Bronchial epithelial cell (primary cell): ENCODE data around the gene KNDC1. TPM values are rescaled to one million over a fixed set of nuclear protein-coding genes. Genes with fewer than 3 reads are reported as not detected.

ENCODE experiments used
- DNase-seq: peaks from one replicate; pipeline ENCODE4 v3.0.0-alpha.2; 2010; ENCODE audit warnings: low read depth
- FAIRE-seq: peaks from 2 replicates; lab custom pipeline; 2011; peaks lifted over from hg19 to GRCh38; lab: Jason Lieb, UNC
- H3K27me3 ChIP-seq: 2 replicates; pipeline ENCODE4 v1.5.1; 2011; ENCODE audit warnings: low read length; ENCODE audit not compliant: control insufficient read depth, insufficient read depth
- H3K36me3 ChIP-seq: 2 replicates; pipeline ENCODE4 v1.5.1; 2011; ENCODE audit warnings: low read length; ENCODE audit not compliant: control insufficient read depth, insufficient read depth
- H3K4me3 ChIP-seq: 2 replicates; pipeline ENCODE4 v1.5.1; 2011; ENCODE audit warnings: mild to moderate bottlenecking, low read depth, low read length, control low read depth
- CTCF ChIP-seq: IDR thresholded peaks from 2 replicates; pipeline ENCODE4 v1.5.1; 2011; ENCODE audit warnings: mild to moderate bottlenecking, moderate library complexity, low read length, control low read depth, inconsistent platforms; ENCODE audit not compliant: insufficient read depth, severe bottlenecking
- total RNA-seq: library from RNA; depleted of rRNA; stranded (reverse); fragments of >200 nt; gene quantifications from 2 replicates; pipeline ENCODE4 v1.2.1, GENCODE V29; 2014

Gene KNDC1
- total RNA-seq, 1 donor from 2014 or later, result under 0.01 TPM

- no peak for DNase-seq
- Histone ChIP-seq H3K27me3 (no peaks in the 10 kb centered on the region), H3K36me3 (no peaks in the 10 kb centered on the region), H3K4me3 (no peak overlapping the region)
- no peak for TF ChIP-seq CTCF
- FAIRE-seq, result no peak
These were observed 29.2 kb downstream of the KNDC1 start for GRCh38 chr10:133189256-133189655.

GRCh38 chr10:133189726-133190125 is 29.7 kb downstream of the KNDC1 start:
- FAIRE-seq (no peak), DNase-seq (no peak)
- no peaks in the 10 kb centered on the region for H3K27me3 ChIP-seq
- no peak for TF ChIP-seq CTCF
- no peaks in the 10 kb centered on the region for H3K36me3 ChIP-seq
- H3K4me3 ChIP-seq, result no peak overlapping the region

GRCh38 chr10:133190225-133190624 is 30.2 kb downstream of the KNDC1 start:
- H3K36me3 ChIP-seq, result no peaks in the 10 kb centered on the region
- no peak overlapping the region for H3K4me3 ChIP-seq
- TF ChIP-seq CTCF, result no peak
- no peaks in the 10 kb centered on the region for H3K27me3 ChIP-seq
- no peak for DNase-seq
- FAIRE-seq, result no peak

- no peaks in the 10 kb centered on the region for H3K36me3 ChIP-seq
- H3K27me3 ChIP-seq, result no peaks in the 10 kb centered on the region
- FAIRE-seq (peak; percentile 47), DNase-seq (no peak)
- no peak overlapping the region for H3K4me3 ChIP-seq
- no peak for TF ChIP-seq CTCF
These were observed 31.6 kb downstream of the KNDC1 start for GRCh38 chr10:133191651-133192050.

GRCh38 chr10:133194151-133194550 is 34.1 kb downstream of the KNDC1 start:
- Histone ChIP-seq H3K27me3 (no peaks in the 10 kb centered on the region), H3K4me3 (no peak overlapping the region), H3K36me3 (no peaks in the 10 kb centered on the region)
- DNase-seq (no peak), FAIRE-seq (no peak)
- no peak for TF ChIP-seq CTCF

GRCh38 chr10:133195096-133195495 is 35.1 kb downstream of the KNDC1 start:
- no peak for TF ChIP-seq CTCF
- H3K4me3 ChIP-seq, result no peak overlapping the region
- FAIRE-seq (no peak), DNase-seq (no peak)
- H3K36me3 ChIP-seq, result no peaks in the 10 kb centered on the region
- H3K27me3 ChIP-seq, result no peaks in the 10 kb centered on the region
